Colon (tissue), 2 donors: ENCODE results near the gene CHST6.
"Not testable (repeated sequence)": the region's sequence is repeated elsewhere in the genome, so short reads cannot be mapped to it uniquely, and the experiment has no call there.

Source experiments
- FAIRE-seq: peaks from 2 replicates; lab custom pipeline; 2012; peaks lifted over from hg19 to GRCh38; lab: Jason Lieb, UNC
- donor health status: control.
- donor health status: control.

CHST6 gene

DNA sequence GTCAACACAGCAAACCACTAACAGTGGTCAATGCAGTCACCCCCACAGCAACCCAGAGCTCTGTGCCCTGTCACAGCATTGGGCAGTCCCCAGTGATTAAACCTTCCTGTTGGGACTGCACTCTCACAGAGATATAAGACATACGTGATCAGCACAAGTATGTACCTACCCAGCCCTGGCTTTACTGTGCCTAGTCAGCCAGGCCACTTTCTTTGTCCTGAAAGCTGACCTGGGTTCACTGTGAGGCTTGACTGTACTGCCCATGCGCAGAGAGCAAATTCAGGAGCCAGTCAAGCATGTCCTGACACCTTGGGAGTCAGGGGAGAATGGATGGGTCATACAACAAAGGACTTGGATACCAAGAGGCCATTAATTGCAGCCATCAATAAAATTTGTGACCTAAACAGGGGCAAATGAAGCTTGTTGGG, 19.8 kb downstream of the CHST6 start:
- FAIRE-seq, result no peak

- no peak for FAIRE-seq
Measured at GRCh38 chr16:75472908-75473877, 22.0 kb downstream of the CHST6 start.

- FAIRE-seq, result no peak
Measured at GRCh38 chr16:75471723-75472633, 23.3 kb downstream of the CHST6 start.

DNA sequence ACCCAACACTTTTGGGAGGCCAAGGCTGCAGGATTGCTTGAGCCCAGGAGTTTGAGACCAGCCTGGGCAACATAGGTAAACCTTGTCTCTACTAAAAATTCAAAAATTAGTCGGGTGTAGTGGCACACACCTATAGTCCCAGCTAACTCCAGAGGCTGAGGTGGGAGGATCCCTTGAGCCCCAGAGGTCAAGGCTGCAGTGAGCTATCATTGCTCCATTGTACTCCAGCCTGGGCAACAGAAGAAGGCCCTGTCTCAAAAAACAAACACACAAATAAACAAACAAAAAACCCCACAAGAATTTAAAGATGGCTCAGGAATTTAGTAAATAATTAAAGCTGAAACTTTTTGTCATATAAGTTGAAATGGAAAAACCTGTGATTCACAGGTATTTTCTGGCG, 28.5 kb downstream of the CHST6 start:
- FAIRE-seq, result no peak

- no peak for FAIRE-seq
Measured at GRCh38 chr16:75464122-75464918, 30.9 kb downstream of the CHST6 start, which contains the start of gene TMEM170A. TSS of gene TMEM170A (minus strand) at chr16:75464689. CDS start at chr16:75464600, 89 bp downstream.

- not testable (repeated sequence) for FAIRE-seq
Measured at GRCh38 chr16:75463389-75464121, 31.7 kb downstream of the CHST6 start.

DNA sequence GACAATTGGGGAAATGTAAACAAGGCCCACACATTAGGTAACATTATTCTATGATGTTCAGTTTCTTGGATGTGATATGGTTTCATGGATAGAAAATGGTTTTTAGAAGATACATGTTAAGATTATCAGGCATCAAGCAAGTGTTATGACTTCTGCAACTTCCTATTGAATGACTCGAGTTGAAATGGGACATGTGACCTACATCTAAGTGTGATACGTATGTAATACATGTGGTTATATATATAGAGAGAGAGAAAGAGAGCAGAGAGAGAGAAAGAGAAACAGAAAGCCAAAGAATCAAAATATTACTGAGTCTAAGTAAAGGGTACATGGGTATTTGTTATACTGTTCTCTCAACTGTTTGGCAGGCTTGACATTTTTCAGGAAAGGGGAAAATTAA, 32.4 kb downstream of the CHST6 start:
- no peak for FAIRE-seq

GRCh38 chr16:75461575-75461974, 33.7 kb downstream of the CHST6 start:
- FAIRE-seq, result no peak

DNA sequence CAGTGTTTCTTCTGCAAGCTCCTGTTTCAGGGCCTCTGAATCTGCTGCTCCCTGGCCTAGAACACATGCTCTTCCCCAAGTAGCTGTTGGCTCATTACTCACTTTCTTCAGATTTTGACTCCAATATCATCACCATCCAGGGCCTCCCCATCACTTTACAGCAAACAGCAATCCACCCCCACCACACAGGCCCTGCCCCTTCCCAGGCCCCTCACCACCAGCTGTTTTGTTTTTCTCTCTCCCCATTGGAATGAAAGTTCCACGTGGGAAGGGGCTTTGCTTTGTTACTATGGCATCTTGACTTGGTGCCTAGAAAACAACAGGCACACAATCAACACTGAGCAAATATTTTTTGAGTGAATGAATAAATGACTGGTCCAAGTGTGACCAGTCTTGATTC, 34.8 kb downstream of the CHST6 start:
- FAIRE-seq, result no peak

- no peak for FAIRE-seq
Measured at GRCh38 chr16:75459691-75460090, 35.5 kb downstream of the CHST6 start.

DNA sequence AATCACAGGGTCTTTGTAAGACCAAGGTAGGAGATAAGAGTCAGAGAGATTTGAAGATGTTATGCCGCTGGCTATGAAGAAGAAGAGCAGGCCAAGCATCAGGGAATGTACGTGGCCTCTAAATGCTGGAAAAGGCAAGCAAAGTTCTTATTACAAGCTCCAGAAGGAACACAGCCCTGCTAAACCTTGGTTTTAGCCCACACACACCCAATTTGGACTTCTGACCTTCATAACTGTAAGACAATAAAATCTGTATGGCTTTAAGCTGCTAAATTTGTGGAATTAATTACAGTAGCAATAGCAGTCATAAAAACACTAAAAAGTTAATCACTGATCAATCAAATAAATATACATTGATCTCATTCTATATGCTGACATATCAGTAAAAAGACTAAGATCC, 36.8 kb downstream of the CHST6 start:
- FAIRE-seq, result no peak

- no peak for FAIRE-seq
Measured at GRCh38 chr16:75458029-75458428, 37.2 kb downstream of the CHST6 start.

DNA sequence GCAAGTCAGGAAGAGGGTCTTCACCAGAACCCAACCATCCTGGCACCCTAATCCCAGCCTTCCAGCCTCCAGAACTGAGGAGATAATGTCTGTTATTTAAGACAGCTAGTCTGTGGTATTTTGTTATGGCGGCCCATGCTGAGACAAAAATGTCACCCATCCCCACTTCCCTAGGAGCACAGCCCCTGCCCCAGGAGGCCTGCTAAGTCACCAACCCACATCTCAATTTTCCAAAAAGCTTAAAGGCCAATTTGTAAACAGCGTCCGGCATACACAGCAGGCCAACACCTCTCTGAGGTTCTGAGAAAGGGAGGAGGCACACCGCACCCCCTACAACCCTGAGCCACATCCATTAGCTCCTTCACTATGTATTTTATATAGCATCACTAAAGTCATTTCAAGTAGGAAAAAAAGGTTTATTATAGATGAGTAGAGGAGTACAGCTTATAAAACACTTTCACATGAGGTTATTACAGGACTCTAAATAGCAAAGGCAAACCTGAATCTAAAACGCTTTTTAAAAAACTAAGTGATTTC, 37.7 kb downstream of the CHST6 start:
- no peak for FAIRE-seq

GRCh38 chr16:75456971-75457370, 38.3 kb downstream of the CHST6 start:
- FAIRE-seq, result no peak

DNA sequence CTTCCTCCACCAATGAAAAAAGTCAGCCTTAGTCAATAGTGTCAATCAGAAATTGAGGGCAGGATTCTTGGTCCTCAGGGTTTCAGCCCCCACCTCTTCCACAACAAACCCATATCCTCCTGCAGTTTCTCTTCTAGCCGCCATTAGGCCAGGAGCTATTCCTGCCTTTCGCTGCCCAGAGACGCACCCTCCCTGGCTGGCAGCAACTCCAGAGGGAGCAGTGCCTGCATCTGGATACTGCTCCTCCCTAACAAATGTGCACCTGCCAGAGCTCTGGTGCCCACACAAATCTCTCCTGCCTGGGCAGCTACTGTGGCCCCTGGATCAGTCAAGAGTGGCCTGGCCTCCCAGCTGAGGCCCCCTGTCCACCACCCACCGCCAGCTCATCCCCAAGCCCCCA, 38.8 kb downstream of the CHST6 start:
- not testable (repeated sequence) for FAIRE-seq

- no peak for FAIRE-seq
Measured at GRCh38 chr16:75455677-75456076, 39.6 kb downstream of the CHST6 start.

GRCh38 chr16:75452464-75453190, 42.6 kb downstream of the CHST6 start:
- FAIRE-seq, result no peak

DNA sequence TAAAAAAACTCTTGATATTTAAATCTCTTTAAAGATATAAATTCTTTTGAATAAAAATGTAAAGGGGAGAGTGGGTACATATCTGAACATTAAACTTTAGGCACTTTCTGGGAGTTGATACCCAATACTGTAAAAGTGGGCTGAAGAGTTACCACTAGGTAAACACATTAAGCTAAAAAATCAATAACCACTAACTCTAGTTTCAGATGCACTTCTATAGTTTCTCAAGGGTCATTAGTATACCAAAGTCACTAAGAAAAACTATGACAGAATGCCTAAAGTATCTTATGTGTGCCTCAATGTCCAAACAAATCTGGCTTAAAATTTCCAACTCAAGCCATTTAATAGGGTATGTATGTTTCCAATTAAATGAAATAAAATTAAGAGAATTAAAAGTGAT, 48.8 kb downstream of the CHST6 start:
- no peak for FAIRE-seq

GRCh38 chr16:75445298-75445697, 49.9 kb downstream of the CHST6 start:
- no peak for FAIRE-seq

DNA sequence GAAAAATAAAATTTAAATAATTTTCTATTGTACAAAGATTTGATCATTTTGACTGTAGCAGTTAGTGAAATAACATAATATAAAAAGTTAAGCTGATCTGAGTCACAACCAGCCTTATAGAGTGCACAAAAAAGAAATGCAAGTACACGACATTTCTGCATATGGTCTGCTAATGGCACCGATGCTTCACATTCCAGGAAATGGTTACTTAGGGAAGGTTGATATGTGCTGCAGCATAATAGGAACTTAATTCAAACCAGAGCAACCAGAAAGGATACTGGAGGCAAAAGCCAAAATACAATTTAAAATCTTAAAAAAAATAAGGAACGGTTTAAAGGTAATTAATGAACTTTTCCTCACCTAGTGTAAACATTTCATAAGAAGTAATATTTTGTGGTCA, 51.9 kb downstream of the CHST6 start:
- FAIRE-seq, result no peak
